Measurements from ENCODE around the gene ADGRD1.
A peak's percentile ranks its signal among the peaks of the same experiment; 100 is the strongest.
"Not testable (repeated sequence)": the region's sequence is repeated elsewhere in the genome, so short reads cannot be mapped to it uniquely, and the experiment has no call there.

ADGRD1 gene

GRCh38 chr12:130953771-130954543 is at the start of gene ADGRD1:
TSS of gene ADGRD1 (plus strand) at chr12:130953907. CDS start at chr12:130954466, 559 bp downstream.
- Histone ChIP-seq H3K4me3 (ENCODE audit: low read depth in 1 of 2, low read length in 2 of 2) (peak within 1 kb of the TSS; percentile 68 to 84), H3K9me3 (ENCODE audit: control insufficient read depth in 1 of 2, low read length in 2 of 2) (no peaks in the 10 kb centered on the region), H3K4me1 (ENCODE audit: control insufficient read depth in 1 of 2, insufficient read depth in 2 of 2, low read length in 2 of 2) (peaks cover 0 to 21% of the 10 kb centered on the region in 2 donors), H3K36me3 (ENCODE audit: control insufficient read depth in 1 of 2, insufficient read depth in 2 of 2, low read length in 2 of 2) (no peaks in the 10 kb centered on the region), H3K27me3 (ENCODE audit: low read depth, low read length) (no peaks in the 10 kb centered on the region), H3K27ac (ENCODE audit: low read length) (peak within 1 kb of the TSS; percentile 74)

- H3K9me3 ChIP-seq (ENCODE audit: control insufficient read depth in 1 of 2, low read length in 2 of 2), result no peaks in the 10 kb centered on the region
- no peaks in the 10 kb centered on the region for H3K27me3 ChIP-seq (ENCODE audit: low read depth, low read length)
- no peaks in the 10 kb centered on the region for H3K4me1 ChIP-seq (ENCODE audit: control insufficient read depth in 1 of 2, insufficient read depth in 2 of 2, low read length in 2 of 2)
- H3K36me3 ChIP-seq (ENCODE audit: control insufficient read depth in 1 of 2, insufficient read depth in 2 of 2, low read length in 2 of 2), result no peaks in the 10 kb centered on the region
- no peak overlapping the region for H3K4me3 ChIP-seq (ENCODE audit: low read depth in 1 of 2, low read length in 2 of 2)
- H3K27ac ChIP-seq (ENCODE audit: low read length), result no peak overlapping the region
Observed at GRCh38 chr12:130904064-130904463, 49.6 kb upstream of the ADGRD1 start.

GRCh38 chr12:130904936-130905455 is 48.7 kb upstream of the ADGRD1 start:
- not testable (repeated sequence) for H3K27me3 ChIP-seq (ENCODE audit: low read depth, low read length); H3K27ac ChIP-seq (ENCODE audit: low read length); H3K4me3 ChIP-seq (ENCODE audit: low read depth in 1 of 2, low read length in 2 of 2); H3K36me3 ChIP-seq (ENCODE audit: control insufficient read depth in 1 of 2, insufficient read depth in 2 of 2, low read length in 2 of 2); H3K9me3 ChIP-seq (ENCODE audit: control insufficient read depth in 1 of 2, low read length in 2 of 2); H3K4me1 ChIP-seq (ENCODE audit: control insufficient read depth in 1 of 2, insufficient read depth in 2 of 2, low read length in 2 of 2)

- Histone ChIP-seq H3K4me3 (ENCODE audit: low read depth in 1 of 2, low read length in 2 of 2) (no peak overlapping the region), H3K27ac (ENCODE audit: low read length) (no peak overlapping the region), H3K9me3 (ENCODE audit: control insufficient read depth in 1 of 2, low read length in 2 of 2) (no peaks in the 10 kb centered on the region), H3K4me1 (ENCODE audit: control insufficient read depth in 1 of 2, insufficient read depth in 2 of 2, low read length in 2 of 2) (no peaks in the 10 kb centered on the region), H3K27me3 (ENCODE audit: low read depth, low read length) (no peaks in the 10 kb centered on the region), H3K36me3 (ENCODE audit: control insufficient read depth in 1 of 2, insufficient read depth in 2 of 2, low read length in 2 of 2) (no peaks in the 10 kb centered on the region)
Observed at GRCh38 chr12:130909111-130909510, 44.6 kb upstream of the ADGRD1 start.

- H3K36me3 ChIP-seq (ENCODE audit: control insufficient read depth in 1 of 2, insufficient read depth in 2 of 2, low read length in 2 of 2), result no peaks in the 10 kb centered on the region
- H3K4me1 ChIP-seq (ENCODE audit: control insufficient read depth in 1 of 2, insufficient read depth in 2 of 2, low read length in 2 of 2), result peaks cover 0 to 4% of the 10 kb centered on the region in 2 donors
- no peaks in the 10 kb centered on the region for H3K27me3 ChIP-seq (ENCODE audit: low read depth, low read length)
- H3K27ac ChIP-seq (ENCODE audit: low read length), result no peak overlapping the region
- no peaks in the 10 kb centered on the region for H3K9me3 ChIP-seq (ENCODE audit: control insufficient read depth in 1 of 2, low read length in 2 of 2)
- H3K4me3 ChIP-seq (ENCODE audit: low read depth in 1 of 2, low read length in 2 of 2), result no peak overlapping the region
Observed at GRCh38 chr12:130911193-130911592, 42.5 kb upstream of the ADGRD1 start.

GRCh38 chr12:130911933-130912332 is 41.8 kb upstream of the ADGRD1 start:
- Histone ChIP-seq H3K9me3 (ENCODE audit: control insufficient read depth in 1 of 2, low read length in 2 of 2) (no peaks in the 10 kb centered on the region), H3K27ac (ENCODE audit: low read length) (no peak overlapping the region), H3K4me1 (ENCODE audit: control insufficient read depth in 1 of 2, insufficient read depth in 2 of 2, low read length in 2 of 2) (peaks cover 0 to 4% of the 10 kb centered on the region in 2 donors), H3K27me3 (ENCODE audit: low read depth, low read length) (no peaks in the 10 kb centered on the region), H3K36me3 (ENCODE audit: control insufficient read depth in 1 of 2, insufficient read depth in 2 of 2, low read length in 2 of 2) (no peaks in the 10 kb centered on the region), H3K4me3 (ENCODE audit: low read depth in 1 of 2, low read length in 2 of 2) (no peak overlapping the region)

- no peaks in the 10 kb centered on the region for H3K9me3 ChIP-seq (ENCODE audit: control insufficient read depth in 1 of 2, low read length in 2 of 2)
- no peak overlapping the region for H3K27ac ChIP-seq (ENCODE audit: low read length)
- no peaks in the 10 kb centered on the region for H3K36me3 ChIP-seq (ENCODE audit: control insufficient read depth in 1 of 2, insufficient read depth in 2 of 2, low read length in 2 of 2)
- no peaks in the 10 kb centered on the region for H3K27me3 ChIP-seq (ENCODE audit: low read depth, low read length)
- peak overlapping the region; percentile 54 to 59 for H3K4me3 ChIP-seq (ENCODE audit: low read depth in 1 of 2, low read length in 2 of 2)
- peaks cover 0 to 4% of the 10 kb centered on the region in 2 donors for H3K4me1 ChIP-seq (ENCODE audit: control insufficient read depth in 1 of 2, insufficient read depth in 2 of 2, low read length in 2 of 2)
Observed at GRCh38 chr12:130916241-130916911, 37.3 kb upstream of the ADGRD1 start.

GRCh38 chr12:130917607-130918006 is 36.1 kb upstream of the ADGRD1 start:
- Histone ChIP-seq H3K27ac (ENCODE audit: low read length) (no peak overlapping the region), H3K9me3 (ENCODE audit: control insufficient read depth in 1 of 2, low read length in 2 of 2) (peaks cover 0 to 4% of the 10 kb centered on the region in 2 donors), H3K4me1 (ENCODE audit: control insufficient read depth in 1 of 2, insufficient read depth in 2 of 2, low read length in 2 of 2) (peaks cover 0 to 4% of the 10 kb centered on the region in 2 donors), H3K27me3 (ENCODE audit: low read depth, low read length) (no peaks in the 10 kb centered on the region), H3K4me3 (ENCODE audit: low read depth in 1 of 2, low read length in 2 of 2) (no peak overlapping the region), H3K36me3 (ENCODE audit: control insufficient read depth in 1 of 2, insufficient read depth in 2 of 2, low read length in 2 of 2) (no peaks in the 10 kb centered on the region)

- H3K4me3 ChIP-seq (ENCODE audit: low read depth in 1 of 2, low read length in 2 of 2), result no peak overlapping the region
- no peak overlapping the region for H3K27ac ChIP-seq (ENCODE audit: low read length)
- H3K36me3 ChIP-seq (ENCODE audit: control insufficient read depth in 1 of 2, insufficient read depth in 2 of 2, low read length in 2 of 2), result no peaks in the 10 kb centered on the region
- H3K27me3 ChIP-seq (ENCODE audit: low read depth, low read length), result no peaks in the 10 kb centered on the region
- H3K9me3 ChIP-seq (ENCODE audit: control insufficient read depth in 1 of 2, low read length in 2 of 2), result peaks cover 0 to 4% of the 10 kb centered on the region in 2 donors
- peaks cover 0 to 4% of the 10 kb centered on the region in 2 donors for H3K4me1 ChIP-seq (ENCODE audit: control insufficient read depth in 1 of 2, insufficient read depth in 2 of 2, low read length in 2 of 2)
Observed at GRCh38 chr12:130919086-130919485, 34.6 kb upstream of the ADGRD1 start.

GRCh38 chr12:130920119-130920703 is 33.5 kb upstream of the ADGRD1 start:
- H3K4me3 ChIP-seq (ENCODE audit: low read depth in 1 of 2, low read length in 2 of 2), result no peak overlapping the region
- peaks cover 0 to 4% of the 10 kb centered on the region in 2 donors for H3K9me3 ChIP-seq (ENCODE audit: control insufficient read depth in 1 of 2, low read length in 2 of 2)
- H3K27me3 ChIP-seq (ENCODE audit: low read depth, low read length), result no peaks in the 10 kb centered on the region
- H3K27ac ChIP-seq (ENCODE audit: low read length), result no peak overlapping the region
- H3K36me3 ChIP-seq (ENCODE audit: control insufficient read depth in 1 of 2, insufficient read depth in 2 of 2, low read length in 2 of 2), result no peaks in the 10 kb centered on the region
- peaks cover 0 to 4% of the 10 kb centered on the region in 2 donors for H3K4me1 ChIP-seq (ENCODE audit: control insufficient read depth in 1 of 2, insufficient read depth in 2 of 2, low read length in 2 of 2)

GRCh38 chr12:130920723-130921381 is 32.9 kb upstream of the ADGRD1 start:
- no peak overlapping the region for H3K27ac ChIP-seq (ENCODE audit: low read length)
- peaks cover 0 to 3% of the 10 kb centered on the region in 2 donors for H3K4me1 ChIP-seq (ENCODE audit: control insufficient read depth in 1 of 2, insufficient read depth in 2 of 2, low read length in 2 of 2)
- no peaks in the 10 kb centered on the region for H3K36me3 ChIP-seq (ENCODE audit: control insufficient read depth in 1 of 2, insufficient read depth in 2 of 2, low read length in 2 of 2)
- peaks cover 0 to 4% of the 10 kb centered on the region in 2 donors for H3K9me3 ChIP-seq (ENCODE audit: control insufficient read depth in 1 of 2, low read length in 2 of 2)
- no peak overlapping the region for H3K4me3 ChIP-seq (ENCODE audit: low read depth in 1 of 2, low read length in 2 of 2)
- no peaks in the 10 kb centered on the region for H3K27me3 ChIP-seq (ENCODE audit: low read depth, low read length)
